ENCODE data around the gene ATP6V0D1. TPM values are rescaled to one million over a fixed set of nuclear protein-coding genes. Genes with fewer than 3 reads are reported as not detected.

The ATP6V0D1 gene
- total RNA-seq, 1 donor from 2014 or later, result 74.5 TPM

GRCh38 chr16:67399749-67400704 is 80.9 kb downstream of the ATP6V0D1 start:
- POLR2A ChIA-PET, result no interaction called here
- Mint-ChIP-seq H3K27me3 (peaks cover 8% of the 10 kb centered on the region), H3K36me3 (ENCODE audit: low read depth) (no peaks in the 10 kb centered on the region), H3K27ac (no peak overlapping the region), H3K4me1 (no peaks in the 10 kb centered on the region), H3K9me3 (no peaks in the 10 kb centered on the region), H3K4me3 (no peak overlapping the region)
- TF ChIP-seq CTCF (IDR thresholded peaks at IDR 0.05), result no peak
- DNase-seq (no peak), ATAC-seq (ENCODE audit: low read depth) (no peak)
- CTCF ChIA-PET, result interaction anchor here (0.6 to 2.0 kb wide), 7 partner anchors 11 to 141 kb away, joined by 3 to 8 read pairs (median 4); no protein-coding TSS in a partner anchor
- intact Hi-C loops (cut with micrococcal nuclease), result loop anchor here (1.0 kb wide), 4 partner anchors 51 to 423 kb away; partner anchors contain the start of gene PLEKHG4

- peak; percentile 40 for TF ChIP-seq CTCF (IDR thresholded peaks at IDR 0.05)
- H3K27me3 Mint-ChIP-seq, result peaks cover 9% of the 10 kb centered on the region
- no peak overlapping the region for H3K27ac Mint-ChIP-seq
- no peak overlapping the region for H3K4me3 Mint-ChIP-seq
- intact Hi-C loops (cut with micrococcal nuclease), result loop anchor here (1.0 kb wide), 4 partner anchors 50 to 422 kb away; partner anchors contain the start of gene PLEKHG4
- peak; percentile 82 for ATAC-seq (ENCODE audit: low read depth)
- H3K9me3 Mint-ChIP-seq, result no peaks in the 10 kb centered on the region
- CTCF ChIA-PET, result interaction anchor here (0.6 to 2.0 kb wide), 7 partner anchors 10 to 141 kb away, joined by 3 to 8 read pairs (median 4); no protein-coding TSS in a partner anchor
- POLR2A ChIA-PET, result no interaction called here
- no peaks in the 10 kb centered on the region for H3K36me3 Mint-ChIP-seq (ENCODE audit: low read depth)
- peaks cover under 1% of the 10 kb centered on the region for H3K4me1 Mint-ChIP-seq
- peak; percentile 55 for DNase-seq
Measured at GRCh38 chr16:67399218-67399733, 81.7 kb downstream of the ATP6V0D1 start.

DNA sequence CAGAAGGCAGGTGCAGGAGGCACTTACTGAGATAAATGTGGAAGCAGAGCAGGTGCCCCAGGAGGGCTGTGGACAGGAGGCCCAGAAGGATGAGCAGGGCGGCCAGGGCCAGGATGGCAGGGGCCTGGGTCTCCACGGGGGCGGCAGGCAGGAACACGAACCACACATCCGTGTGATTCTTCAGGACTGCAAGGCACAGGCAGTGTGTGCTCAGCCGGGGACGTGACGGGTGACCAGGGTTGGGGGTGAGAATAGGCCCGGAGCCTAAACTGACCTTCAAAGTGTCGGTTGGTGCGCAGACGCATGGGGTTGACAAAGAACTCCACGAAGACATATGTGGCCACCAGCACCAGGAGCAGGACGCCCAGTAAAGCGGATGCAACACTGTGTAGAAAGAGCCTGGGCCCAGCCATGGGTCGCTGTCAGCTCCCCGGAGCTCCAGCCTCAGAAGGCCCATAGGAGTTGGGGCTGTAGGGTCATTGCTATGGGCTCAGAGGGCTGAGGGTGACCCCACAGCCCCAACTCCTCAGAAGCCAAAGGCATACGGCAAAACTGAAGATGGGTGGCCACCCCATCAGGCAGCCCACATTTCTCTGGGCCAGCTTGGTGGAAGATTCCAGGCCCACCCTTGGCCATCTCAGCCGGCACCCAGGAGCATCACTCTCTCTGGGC is 82.3 kb downstream of the ATP6V0D1 start:
- H3K9me3 Mint-ChIP-seq, result no peaks in the 10 kb centered on the region
- POLR2A ChIA-PET, result interaction anchor here (0.7 kb wide), 1 partner anchor 9 kb away, joined by 5 read pairs; no protein-coding TSS in a partner anchor
- intact Hi-C loops (cut with micrococcal nuclease), result loop anchor here (1.0 kb wide), 4 partner anchors 49 to 421 kb away; partner anchors contain the start of gene PLEKHG4
- no peaks in the 10 kb centered on the region for H3K36me3 Mint-ChIP-seq (ENCODE audit: low read depth)
- DNase-seq (no peak), ATAC-seq (ENCODE audit: low read depth) (no peak)
- peaks cover 7% of the 10 kb centered on the region for H3K4me1 Mint-ChIP-seq
- H3K4me3 Mint-ChIP-seq, result no peak overlapping the region
- CTCF ChIA-PET, result interaction anchor here (1.0 to 2.0 kb wide), 4 partner anchors 9 to 138 kb away, joined by 3 to 8 read pairs (median 7); no protein-coding TSS in a partner anchor
- no peak overlapping the region for H3K27ac Mint-ChIP-seq
- no peak for TF ChIP-seq CTCF (IDR thresholded peaks at IDR 0.05)
- peaks cover 12% of the 10 kb centered on the region for H3K27me3 Mint-ChIP-seq

DNA sequence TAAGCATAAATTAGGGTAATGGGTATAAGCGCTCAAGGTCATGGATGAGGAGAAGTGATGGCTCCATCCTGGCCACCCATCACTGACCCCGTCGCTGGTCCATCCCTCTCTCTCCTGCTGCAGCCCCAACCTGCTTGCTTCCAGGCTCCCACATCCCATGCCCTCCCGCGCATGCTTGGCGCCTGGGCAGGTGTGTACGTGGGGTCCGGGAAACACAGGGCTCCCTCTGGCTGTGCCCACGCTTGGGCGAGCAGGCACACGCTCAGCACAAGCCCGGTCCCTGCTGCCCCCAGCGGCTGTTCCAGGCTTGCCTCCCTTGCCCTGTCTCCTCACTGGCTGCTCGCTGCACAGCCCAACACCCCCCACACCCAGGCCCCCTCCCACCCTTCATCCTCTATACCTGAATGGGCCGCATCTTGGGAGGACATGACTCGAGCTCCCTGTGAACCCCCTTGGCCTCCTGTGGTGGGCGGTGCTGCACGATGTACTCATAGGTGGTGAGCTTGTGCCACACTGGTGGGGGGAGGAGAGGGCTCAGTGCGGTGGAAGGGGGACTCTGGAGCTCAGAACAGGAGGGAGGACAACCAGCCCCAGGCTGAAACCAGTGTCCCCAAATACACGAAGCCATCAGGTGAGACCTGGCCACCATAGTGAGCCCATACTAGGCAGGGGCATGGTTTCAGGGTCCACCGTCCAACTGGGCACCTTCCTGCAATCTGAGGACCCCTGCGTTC is 83.0 kb downstream of the ATP6V0D1 start:
- POLR2A ChIA-PET, result interaction anchor here (0.7 kb wide), 1 partner anchor 9 kb away, joined by 5 read pairs; no protein-coding TSS in a partner anchor
- no peak for ATAC-seq (ENCODE audit: low read depth)
- DNase-seq, result no peak
- intact Hi-C loops (cut with micrococcal nuclease), result no loop called here
- Mint-ChIP-seq H3K27ac (no peak overlapping the region), H3K4me1 (peaks cover 9% of the 10 kb centered on the region), H3K4me3 (no peak overlapping the region), H3K36me3 (ENCODE audit: low read depth) (no peaks in the 10 kb centered on the region), H3K9me3 (no peaks in the 10 kb centered on the region), H3K27me3 (peaks cover 11% of the 10 kb centered on the region)
- CTCF ChIA-PET, result interaction anchor here (1.1 kb wide), 1 partner anchor 51 kb away, joined by 3 read pairs; no protein-coding TSS in a partner anchor
- no peak for TF ChIP-seq CTCF (IDR thresholded peaks at IDR 0.05)
